GM12878 (cell line): Measurements from ENCODE around the gene TSHZ2. TPM values are rescaled to one million over a fixed set of nuclear protein-coding genes. Genes with fewer than 3 reads are reported as not detected.

Experiments
- ATAC-seq: fragments of 200-7000 bp; cut with Tn5 transposase; 3 replicates; pipeline ENCODE4 v1.9.1; 2020; ENCODE audit warnings: mild to moderate bottlenecking, moderate library complexity
- BruUV-seq: library from RNA; stranded (reverse); fragments of 400-500 nt; replicated peaks from 2 replicates; lab custom pipeline; 2021; lab: Mats Ljungman, UMichigan
- CTCF ChIA-PET: fragments of 300-600 bp; sonication (Branson Sonifier 250); formaldehyde crosslinking; extraction: SDS; loops from one replicate; lab custom pipeline; 2021; ENCODE audit warnings: inconsistent platforms; lab: Yijun Ruan, JAX
- POLR2A ChIA-PET: fragments of 350-600 bp; formaldehyde crosslinking; extraction: SDS; loops from one replicate; lab custom pipeline; 2021; ENCODE audit warnings: inconsistent platforms; lab: Charles Lee
- RAD21 ChIA-PET: fragments of 300-600 bp; sonication (Branson Sonifier 250); formaldehyde crosslinking; loops from one replicate; lab custom pipeline; 2023; ENCODE audit warnings: antibody characterized with exemption; ENCODE audit not compliant: unreplicated experiment; lab: Charles Lee
- SMC1A ChIA-PET: fragments of 300-600 bp; sonication (Branson Sonifier 250); formaldehyde crosslinking; loops from one replicate; lab custom pipeline; 2023; ENCODE audit not compliant: unreplicated experiment, uncharacterized antibody; lab: Charles Lee
- DNase-seq: peaks from one replicate; pipeline ENCODE4 v3.0.0-alpha.2; 2011; ENCODE audit warnings: low read depth, low spot score
- FAIRE-seq: peaks from 3 replicates; lab custom pipeline; 2011; peaks lifted over from hg19 to GRCh38; lab: Jason Lieb, UNC
- H2AFZ ChIP-seq: 2 replicates; pipeline ENCODE4 v1.6.0; 2011; ENCODE audit warnings: low read depth, low read length, control low read depth; ENCODE audit not compliant: control insufficient read depth
- H3K27ac ChIP-seq: 2 replicates; pipeline ENCODE4 v1.5.1; 2011; ENCODE audit warnings: control low read depth; ENCODE audit not compliant: control insufficient read depth, insufficient read depth
- H3K27me3 ChIP-seq, 2 experiments: replicated peaks in 1 of 2; 2 replicates each; pipeline versions ENCODE4 v1.6.0 to v1.6.1; 2011; ENCODE audit warnings: low read length in 1 of 2; ENCODE audit not compliant: control insufficient read depth in 2 of 2, insufficient read depth in 2 of 2
- H3K36me3 ChIP-seq, 2 experiments: 2 replicates each; pipeline ENCODE4 v1.5.1; 2011; ENCODE audit warnings: low read length in 1 of 2; ENCODE audit not compliant: control insufficient read depth in 2 of 2, insufficient read depth in 2 of 2
- H3K4me1 ChIP-seq: 2 replicates; pipeline ENCODE4 v1.6.1; 2011; ENCODE audit warnings: mild to moderate bottlenecking, low read length, moderate library complexity, mixed read lengths; ENCODE audit not compliant: control insufficient read depth, insufficient read depth
- H3K4me2 ChIP-seq: 2 replicates; pipeline ENCODE4 v1.6.0; 2011; ENCODE audit warnings: control low read depth; ENCODE audit not compliant: control insufficient read depth, insufficient read depth
- H3K4me3 ChIP-seq: fragments of 200-600 bp; sonication (generic); 2 replicates; pipeline ENCODE4 v1.5.1; 2016
- H3K79me2 ChIP-seq: 2 replicates; pipeline ENCODE4 v1.6.0; 2011; ENCODE audit warnings: low read length; ENCODE audit not compliant: control insufficient read depth, insufficient read depth
- H3K9ac ChIP-seq: 2 replicates; pipeline ENCODE4 v1.8.0; 2011; ENCODE audit warnings: low read length, control low read depth, mixed read lengths; ENCODE audit not compliant: control insufficient read depth, insufficient read depth
- H3K9me3 ChIP-seq: replicated peaks from 3 replicates; pipeline ENCODE4 v1.5.1; 2011; ENCODE audit warnings: mild to moderate bottlenecking, low read length; ENCODE audit not compliant: control insufficient read depth, insufficient read depth
- H4K20me1 ChIP-seq: 2 replicates; pipeline ENCODE4 v1.6.0; 2011; ENCODE audit not compliant: control insufficient read depth, insufficient read depth
- CTCF ChIP-seq, 3 experiments: IDR thresholded peaks in 2 of 3; conservative IDR thresholded peaks in 1 of 3; 2 replicates each; pipeline ENCODE4 v1.5.1; 2011; ENCODE audit warnings: low read depth in 3 of 3, low read length in 3 of 3, mild to moderate bottlenecking in 3 of 3, control low read depth in 2 of 3, moderate library complexity in 2 of 3, inconsistent platforms in 1 of 3, mixed read lengths in 1 of 3; ENCODE audit not compliant: control insufficient read depth in 2 of 3, insufficient read depth in 1 of 3; ENCODE audit errors: extremely low read depth in 1 of 3
- FOXM1 ChIP-seq: IDR thresholded peaks from 2 replicates; pipeline ENCODE4 v1.6.1; 2012; ENCODE audit warnings: low read depth, mild to moderate bottlenecking, inconsistent platforms, low read length, moderate library complexity
- GATAD2B ChIP-seq: fragments of 450-650 bp; conservative IDR thresholded peaks from 2 replicates; pipeline ENCODE4 v1.6.1; 2017; ENCODE audit warnings: low read depth, mild to moderate bottlenecking, moderate library complexity
- IKZF2 ChIP-seq, 2 experiments: fragments of 450-650 bp; IDR thresholded peaks; 2 replicates each; pipeline ENCODE4 v1.6.1; 2017; ENCODE audit warnings: mild to moderate bottlenecking in 2 of 2, moderate library complexity in 2 of 2
- KDM1A ChIP-seq: fragments of 200-600 bp; sonication (generic); IDR thresholded peaks from 2 replicates; pipeline ENCODE4 v1.6.1; 2016; ENCODE audit warnings: borderline replicate concordance
- NFIC ChIP-seq: IDR thresholded peaks from 2 replicates; pipeline ENCODE4 v1.6.1; 2012; ENCODE audit warnings: low read depth, mild to moderate bottlenecking, inconsistent platforms, low read length, moderate library complexity
- SP1 ChIP-seq: IDR thresholded peaks from one replicate; pipeline ENCODE4 v1.6.1; 2011; ENCODE audit warnings: low read depth, low read length
- TBL1XR1 ChIP-seq: IDR thresholded peaks from 2 replicates; pipeline ENCODE4 v1.6.1; 2012; ENCODE audit warnings: low read depth, low read length, improper control_type of control experiment
- ZBTB4 ChIP-seq: fragments of 450-650 bp; formaldehyde crosslinking; IDR thresholded peaks from 2 replicates; pipeline ENCODE4 v1.4.0; 2022; ENCODE audit warnings: mild to moderate bottlenecking, moderate library complexity
- ZNF622 ChIP-seq: fragments of 450-650 bp; IDR thresholded peaks from 2 replicates; pipeline ENCODE4 v1.6.1; 2017; ENCODE audit warnings: mild to moderate bottlenecking, inconsistent platforms
- ZSCAN29 ChIP-seq: fragments of 450-650 bp; IDR thresholded peaks from 2 replicates; pipeline ENCODE4 v1.6.1; 2017; ENCODE audit warnings: mild to moderate bottlenecking, moderate library complexity
- WGBS: methylation state at CpG from one replicate; pipeline ENCODE4 v1.1.6; 2016; ENCODE audit warnings: low lambda C conversion rate; ENCODE audit not compliant: insufficient replicate concordance, insufficient coverage; ENCODE audit errors: missing lambda C conversion rate; 5-methylcytosine and 5-hydroxymethylcytosine counted together
- in situ Hi-C: fragments of 300-500 bp; cut with MboI; formaldehyde crosslinking; loops from 9 replicates; pipeline ENCODE4 v1.14.3; 2018; ENCODE audit warnings: mixed read lengths
- intact Hi-C: fragments of 100-400 bp; cut with micrococcal nuclease; formaldehyde crosslinking; loops from one replicate; pipeline ENCODE4 v1.14.2; 2022; ENCODE audit not compliant: unreplicated experiment
- polyA plus RNA-seq, 11 experiments: library from polyadenylated mRNA; depleted of rRNA in 4 of 11; unstranded in 6 of 11; stranded (reverse) in 5 of 11; fragments of >200 nt; fragmentation: Nextera tagmentation in 4 of 11; fragmentation: Illumina TruSeq in 1 of 11; extraction: Ambion mirVana in 4 of 11; extraction: Trizol in 1 of 11; gene quantifications; 1 replicate in 1 of 11; 2 replicates in 10 of 11; pipeline versions ENCODE4 v1.2.1 to v1.2.3, GENCODE V29; 2011 to 2016; ENCODE audit warnings: inconsistent platforms in 2 of 11, missing spikeins in 2 of 11, low read depth in 1 of 11
- total RNA-seq, 4 experiments: library from RNA; depleted of rRNA in 3 of 4; stranded (reverse); fragments of >200 nt in 3 of 4; fragmentation: Illumina TruSeq in 1 of 4; extraction: Trizol in 1 of 4; gene quantifications; 2 replicates each; pipeline versions ENCODE4 v1.2.1 to v1.2.3, GENCODE V29; 2013 to 2021
- TF ChIP-seq, protein P1 (sequence below): IDR thresholded peaks from 2 replicates; pipeline ENCODE4 v1.6.1; 2011; ENCODE audit warnings: low read depth, mild to moderate bottlenecking, low read length, moderate library complexity, borderline replicate concordance; ENCODE audit errors: extremely low read depth
- TF ChIP-seq, protein P2 (sequence below): fragments of 450-650 bp; formaldehyde crosslinking; IDR thresholded peaks from 2 replicates; pipeline ENCODE4 v1.4.0; 2020; ENCODE audit warnings: mild to moderate bottlenecking, moderate library complexity

The TSHZ2 gene
- total and polyA plus RNA-seq, 10 of the 15 experiments (the other 5 are each of a cell fraction or from before 2014, with no cell fraction given): 0.01 to 0.86 (median 0.13) TPM; not detected in 2

DNA sequence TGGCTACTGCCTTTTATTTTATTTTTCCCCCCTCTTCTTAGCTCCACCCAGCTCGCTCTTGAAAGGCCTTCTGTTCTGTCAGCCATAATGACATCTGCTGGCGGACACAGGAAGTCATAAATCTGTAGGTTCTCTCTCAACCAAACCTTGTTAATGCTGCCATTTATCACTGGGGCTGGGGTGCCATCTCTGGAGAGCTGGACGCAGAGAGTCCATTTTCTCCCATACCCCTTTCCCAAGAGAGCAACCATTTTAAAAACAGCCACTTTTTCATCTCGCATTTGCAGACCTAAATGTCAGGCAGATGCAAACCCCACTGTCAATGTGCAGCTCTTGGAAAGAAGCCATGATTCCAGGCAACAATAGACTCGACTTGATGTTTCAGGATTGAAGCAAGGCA lies 13.0 kb upstream of the TSHZ2 start:
- WGBS: 25% methylated on average over 5 of the region's 5 CpGs
- ATAC-seq: peak; percentile 55
- Histone ChIP-seq H3K4me3 (no peak overlapping the region), H3K9ac (no peak overlapping the region), H3K27me3 (no peaks in the 10 kb centered on the region; a peak in 1 of 4 replicates), H2AFZ (no peak overlapping the region), H3K9me3 (no peaks in the 10 kb centered on the region), H4K20me1 (no peaks in the 10 kb centered on the region), H3K36me3 (no peaks in the 10 kb centered on the region), H3K27ac (no peak overlapping the region), H3K79me2 (no peaks in the 10 kb centered on the region), H3K4me2 (no peak overlapping the region), H3K4me1 (no peaks in the 10 kb centered on the region)
- CTCF ChIA-PET: interaction anchor here (0.7 to 1.7 kb wide), 4 partner anchors 10 to 166 kb away, joined by 3 to 7 read pairs (median 3); no protein-coding TSS in a partner anchor
- POLR2A ChIA-PET: no interaction called here
- RAD21 ChIA-PET: interaction anchor here (1.0 kb wide), 1 partner anchor 36 kb away, joined by 4 read pairs; no protein-coding TSS in a partner anchor
- DNase-seq: no peak
- SMC1A ChIA-PET: interaction anchor here (0.6 to 1.5 kb wide), 4 partner anchors 8 to 190 kb away, joined by 3 read pairs; no protein-coding TSS in a partner anchor
- intact Hi-C loops (no loop called here), in situ Hi-C loops (no loop called here)
- BruUV-seq: no TSS peak
- no peak for FAIRE-seq
- TF ChIP-seq, protein P1, sequence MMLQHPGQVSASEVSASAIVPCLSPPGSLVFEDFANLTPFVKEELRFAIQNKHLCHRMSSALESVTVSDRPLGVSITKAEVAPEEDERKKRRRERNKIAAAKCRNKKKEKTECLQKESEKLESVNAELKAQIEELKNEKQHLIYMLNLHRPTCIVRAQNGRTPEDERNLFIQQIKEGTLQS: no peak
- TF ChIP-seq CTCF (IDR thresholded peaks at IDR 0.05 in 2 of 3, conservative IDR thresholded peaks at IDR 0.05 in 1 of 3; ENCODE audit: control insufficient read depth in 2 of 3, extremely low read depth in 1 of 3, insufficient read depth in 1 of 3, low read depth in 3 of 3, low read length in 3 of 3): peak in 2 of 3 experiments; percentile 1 to 14; a peak in 2 of 6 replicates
- TF ChIP-seq NFIC: no peak
- TF ChIP-seq ZSCAN29: no peak
- no peak for TF ChIP-seq FOXM1
- TF ChIP-seq IKZF2 (IDR thresholded peaks at IDR 0.05): no peak
- no peak for TF ChIP-seq ZBTB4 (CRISPR knock-in tag)
- no peak for TF ChIP-seq ZNF622
- no peak for TF ChIP-seq GATAD2B
- TF ChIP-seq KDM1A: no peak
- TF ChIP-seq TBL1XR1: no peak
- TF ChIP-seq, protein P2, sequence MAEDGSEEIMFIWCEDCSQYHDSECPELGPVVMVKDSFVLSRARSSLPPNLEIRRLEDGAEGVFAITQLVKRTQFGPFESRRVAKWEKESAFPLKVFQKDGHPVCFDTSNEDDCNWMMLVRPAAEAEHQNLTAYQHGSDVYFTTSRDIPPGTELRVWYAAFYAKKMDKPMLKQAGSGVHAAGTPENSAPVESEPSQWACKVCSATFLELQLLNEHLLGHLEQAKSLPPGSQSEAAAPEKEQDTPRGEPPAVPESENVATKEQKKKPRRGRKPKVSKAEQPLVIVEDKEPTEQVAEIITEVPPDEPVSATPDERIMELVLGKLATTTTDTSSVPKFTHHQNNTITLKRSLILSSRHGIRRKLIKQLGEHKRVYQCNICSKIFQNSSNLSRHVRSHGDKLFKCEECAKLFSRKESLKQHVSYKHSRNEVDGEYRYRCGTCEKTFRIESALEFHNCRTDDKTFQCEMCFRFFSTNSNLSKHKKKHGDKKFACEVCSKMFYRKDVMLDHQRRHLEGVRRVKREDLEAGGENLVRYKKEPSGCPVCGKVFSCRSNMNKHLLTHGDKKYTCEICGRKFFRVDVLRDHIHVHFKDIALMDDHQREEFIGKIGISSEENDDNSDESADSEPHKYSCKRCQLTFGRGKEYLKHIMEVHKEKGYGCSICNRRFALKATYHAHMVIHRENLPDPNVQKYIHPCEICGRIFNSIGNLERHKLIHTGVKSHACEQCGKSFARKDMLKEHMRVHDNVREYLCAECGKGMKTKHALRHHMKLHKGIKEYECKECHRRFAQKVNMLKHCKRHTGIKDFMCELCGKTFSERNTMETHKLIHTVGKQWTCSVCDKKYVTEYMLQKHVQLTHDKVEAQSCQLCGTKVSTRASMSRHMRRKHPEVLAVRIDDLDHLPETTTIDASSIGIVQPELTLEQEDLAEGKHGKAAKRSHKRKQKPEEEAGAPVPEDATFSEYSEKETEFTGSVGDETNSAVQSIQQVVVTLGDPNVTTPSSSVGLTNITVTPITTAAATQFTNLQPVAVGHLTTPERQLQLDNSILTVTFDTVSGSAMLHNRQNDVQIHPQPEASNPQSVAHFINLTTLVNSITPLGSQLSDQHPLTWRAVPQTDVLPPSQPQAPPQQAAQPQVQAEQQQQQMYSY (CRISPR knock-in tag): no peak
- TF ChIP-seq SP1: no peak
